Sciatic nerve (tissue), 2 donors: ENCODE data around the gene EFNB2. TPM values are rescaled to one million over a fixed set of nuclear protein-coding genes. Genes with fewer than 3 reads are reported as not detected.

Experiments used
- ATAC-seq: fragments of 200-7000 bp; cut with Tn5 transposase; one replicate; pipeline ENCODE4 v1.9.1; 2020; ENCODE audit warnings: mild to moderate bottlenecking, moderate library complexity
- DNase-seq: peaks from one replicate; pipeline ENCODE4 v3.0.0-alpha.2; 2020; ENCODE audit warnings: low spot score
- intact Hi-C: fragments of 100-400 bp; cut with DNase I; formaldehyde crosslinking; loops from one replicate; pipeline ENCODE4 v1.14.2; 2022
- total RNA-seq: library from RNA; stranded (reverse); fragmentation: NEBNext Ultra II Directional; extraction: Animal tissue kit (Norgen Biotek cat#: 25700); gene quantifications from one replicate; pipeline ENCODE4 v1.2.1, GENCODE V29; 2021
- donor health status: DM: no; HTN: no; CAD: no.
- donor health status: DM: no; HTN: no; CAD: no.

EFNB2 gene
- 37.0 TPM for total RNA-seq

GRCh38 chr13:106535552-106536243, at the start of gene EFNB2:
Gene EFNB2 (minus strand): TSS chr13:106535662. CDS start chr13:106534964, 698 bp downstream.
- DNase-seq = peak; percentile 90
- intact Hi-C loops = no loop called here
- ATAC-seq = peak; percentile 92

GRCh38 chr13:106581225-106581624, 45.8 kb upstream of the EFNB2 start:
- ATAC-seq = no peak
- intact Hi-C loops = no loop called here
- no peak for DNase-seq

GRCh38 chr13:106575896-106576295, 40.4 kb upstream of the EFNB2 start:
- ATAC-seq = no peak
- DNase-seq = no peak
- intact Hi-C loops = no loop called here

GRCh38 chr13:106573868-106574267, 38.4 kb upstream of the EFNB2 start:
- intact Hi-C loops = no loop called here
- ATAC-seq (peak; percentile 70), DNase-seq (peak; percentile 70)

GRCh38 chr13:106573284-106573846, 37.9 kb upstream of the EFNB2 start:
- no peak for DNase-seq
- ATAC-seq = peak; percentile 86

GRCh38 chr13:106570299-106570852, 34.9 kb upstream of the EFNB2 start:
- intact Hi-C loops = no loop called here
- ATAC-seq (peak; percentile 35), DNase-seq (peak; percentile 85)

More at GRCh38 chr13:106573284-106573846, 37.9 kb upstream of the EFNB2 start:
- intact Hi-C loops = no loop called here

- no peak for ATAC-seq
- DNase-seq = no peak
- intact Hi-C loops = no loop called here
These were observed 34.0 kb upstream of the EFNB2 start for GRCh38 chr13:106569233-106570095.

GRCh38 chr13:106568299-106569003, 33.0 kb upstream of the EFNB2 start:
- ATAC-seq (peak; percentile 1), DNase-seq (no peak)
- intact Hi-C loops = no loop called here

GRCh38 chr13:106567474-106568298, 32.2 kb upstream of the EFNB2 start, which contains the start of gene ARGLU1:
Gene ARGLU1 (minus strand): TSS chr13:106568137. CDS start chr13:106567919, 218 bp downstream.
- intact Hi-C loops = no loop called here
- ATAC-seq (peak; percentile 97), DNase-seq (peak; percentile 97)

- ATAC-seq = peak; percentile 59
- intact Hi-C loops = no loop called here
These were observed 31.4 kb upstream of the EFNB2 start for GRCh38 chr13:106566641-106567473.

GRCh38 chr13:106565127-106565775, 29.8 kb upstream of the EFNB2 start:
- DNase-seq (no peak), ATAC-seq (no peak)
- intact Hi-C loops = no loop called here

More at GRCh38 chr13:106566641-106567473, 31.4 kb upstream of the EFNB2 start:
- peak; percentile 77 for DNase-seq

GRCh38 chr13:106562301-106562700, 26.8 kb upstream of the EFNB2 start:
- DNase-seq = no peak
- intact Hi-C loops = no loop called here
- no peak for ATAC-seq

GRCh38 chr13:106561551-106562170, 26.2 kb upstream of the EFNB2 start:
- ATAC-seq (peak; percentile 65), DNase-seq (no peak)
- intact Hi-C loops = no loop called here

- no peak for DNase-seq
- ATAC-seq = no peak
- intact Hi-C loops = no loop called here
These were observed 25.4 kb upstream of the EFNB2 start for GRCh38 chr13:106560821-106561220.

GRCh38 chr13:106558527-106558926, 23.1 kb upstream of the EFNB2 start:
- DNase-seq (no peak), ATAC-seq (peak; percentile 36)
- intact Hi-C loops = no loop called here

GRCh38 chr13:106555631-106556328, 20.3 kb upstream of the EFNB2 start:
- peak; percentile 49 for ATAC-seq
- intact Hi-C loops = no loop called here
- DNase-seq = no peak
